ENCODE results near the gene PRKAR1A.

PRKAR1A gene

GRCh38 chr17:68567581-68567980 is 55.4 kb downstream of the PRKAR1A start:
- Histone ChIP-seq H3K9me3 (ENCODE audit: control insufficient read depth, insufficient read depth, low read depth, low read length) (no peaks in the 10 kb centered on the region), H3K27ac (ENCODE audit: low read depth, low read length) (no peak overlapping the region), H3K36me3 (ENCODE audit: control insufficient read depth, insufficient read depth, low read length) (no peaks in the 10 kb centered on the region; the same call in 1 of the 2 replicates), H3K9ac (ENCODE audit: low read length) (no peak overlapping the region), H3K27me3 (ENCODE audit: control insufficient read depth, insufficient read depth, low read length) (no peaks in the 10 kb centered on the region), H3K4me1 (ENCODE audit: control insufficient read depth, insufficient read depth, low read length) (no peaks in the 10 kb centered on the region), H3K4me3 (ENCODE audit: low read depth, low read length) (no peak overlapping the region)

GRCh38 chr17:68568581-68568980 is 56.4 kb downstream of the PRKAR1A start:
- no peak overlapping the region for H3K9ac ChIP-seq (ENCODE audit: low read length)
- no peaks in the 10 kb centered on the region for H3K9me3 ChIP-seq (ENCODE audit: control insufficient read depth, insufficient read depth, low read depth, low read length)
- H3K36me3 ChIP-seq (ENCODE audit: control insufficient read depth, insufficient read depth, low read length): no peaks in the 10 kb centered on the region; the same call in 1 of the 2 replicates
- H3K27ac ChIP-seq (ENCODE audit: low read depth, low read length): no peak overlapping the region
- H3K27me3 ChIP-seq (ENCODE audit: control insufficient read depth, insufficient read depth, low read length): no peaks in the 10 kb centered on the region
- no peak overlapping the region for H3K4me3 ChIP-seq (ENCODE audit: low read depth, low read length)
- no peaks in the 10 kb centered on the region for H3K4me1 ChIP-seq (ENCODE audit: control insufficient read depth, insufficient read depth, low read length)

- Histone ChIP-seq H3K27ac (ENCODE audit: low read depth, low read length) (no peak overlapping the region), H3K4me1 (ENCODE audit: control insufficient read depth, insufficient read depth, low read length) (no peaks in the 10 kb centered on the region), H3K27me3 (ENCODE audit: control insufficient read depth, insufficient read depth, low read length) (no peaks in the 10 kb centered on the region), H3K36me3 (ENCODE audit: control insufficient read depth, insufficient read depth, low read length) (peaks cover 1% of the 10 kb centered on the region; the same call in 1 of the 2 replicates), H3K9me3 (ENCODE audit: control insufficient read depth, insufficient read depth, low read depth, low read length) (no peaks in the 10 kb centered on the region), H3K4me3 (ENCODE audit: low read depth, low read length) (no peak overlapping the region), H3K9ac (ENCODE audit: low read length) (no peak overlapping the region)
These were observed 57.1 kb downstream of the PRKAR1A start for GRCh38 chr17:68569346-68569745.

GRCh38 chr17:68570526-68570925 is 58.3 kb downstream of the PRKAR1A start:
- Histone ChIP-seq H3K9ac (ENCODE audit: low read length) (no peak overlapping the region), H3K4me1 (ENCODE audit: control insufficient read depth, insufficient read depth, low read length) (no peaks in the 10 kb centered on the region), H3K27me3 (ENCODE audit: control insufficient read depth, insufficient read depth, low read length) (no peaks in the 10 kb centered on the region), H3K27ac (ENCODE audit: low read depth, low read length) (no peak overlapping the region), H3K4me3 (ENCODE audit: low read depth, low read length) (no peak overlapping the region), H3K36me3 (ENCODE audit: control insufficient read depth, insufficient read depth, low read length) (peaks cover 6% of the 10 kb centered on the region; the same call in 1 of the 2 replicates), H3K9me3 (ENCODE audit: control insufficient read depth, insufficient read depth, low read depth, low read length) (no peaks in the 10 kb centered on the region)

- Histone ChIP-seq H3K4me1 (ENCODE audit: control insufficient read depth, insufficient read depth, low read length) (no peaks in the 10 kb centered on the region), H3K27me3 (ENCODE audit: control insufficient read depth, insufficient read depth, low read length) (no peaks in the 10 kb centered on the region), H3K4me3 (ENCODE audit: low read depth, low read length) (no peak overlapping the region), H3K9ac (ENCODE audit: low read length) (no peak overlapping the region), H3K36me3 (ENCODE audit: control insufficient read depth, insufficient read depth, low read length) (peaks cover 8% of the 10 kb centered on the region; the same call in 1 of the 2 replicates), H3K9me3 (ENCODE audit: control insufficient read depth, insufficient read depth, low read depth, low read length) (no peaks in the 10 kb centered on the region), H3K27ac (ENCODE audit: low read depth, low read length) (no peak overlapping the region)
These were observed 60.1 kb downstream of the PRKAR1A start for GRCh38 chr17:68572138-68572842.

GRCh38 chr17:68573338-68573737 is 61.1 kb downstream of the PRKAR1A start:
- no peaks in the 10 kb centered on the region for H3K9me3 ChIP-seq (ENCODE audit: control insufficient read depth, insufficient read depth, low read depth, low read length)
- no peak overlapping the region for H3K4me3 ChIP-seq (ENCODE audit: low read depth, low read length)
- H3K36me3 ChIP-seq (ENCODE audit: control insufficient read depth, insufficient read depth, low read length): peaks cover 8% of the 10 kb centered on the region; the same call in 1 of the 2 replicates
- no peaks in the 10 kb centered on the region for H3K4me1 ChIP-seq (ENCODE audit: control insufficient read depth, insufficient read depth, low read length)
- no peak overlapping the region for H3K9ac ChIP-seq (ENCODE audit: low read length)
- no peaks in the 10 kb centered on the region for H3K27me3 ChIP-seq (ENCODE audit: control insufficient read depth, insufficient read depth, low read length)
- H3K27ac ChIP-seq (ENCODE audit: low read depth, low read length): no peak overlapping the region

GRCh38 chr17:68576137-68576536 is 63.9 kb downstream of the PRKAR1A start:
- H3K4me1 ChIP-seq (ENCODE audit: control insufficient read depth, insufficient read depth, low read length): no peaks in the 10 kb centered on the region
- H3K9ac ChIP-seq (ENCODE audit: low read length): no peak overlapping the region
- no peak overlapping the region for H3K4me3 ChIP-seq (ENCODE audit: low read depth, low read length)
- no peaks in the 10 kb centered on the region for H3K27me3 ChIP-seq (ENCODE audit: control insufficient read depth, insufficient read depth, low read length)
- H3K36me3 ChIP-seq (ENCODE audit: control insufficient read depth, insufficient read depth, low read length): peaks cover 11% of the 10 kb centered on the region; the same call in 1 of the 2 replicates
- no peak overlapping the region for H3K27ac ChIP-seq (ENCODE audit: low read depth, low read length)
- H3K9me3 ChIP-seq (ENCODE audit: control insufficient read depth, insufficient read depth, low read depth, low read length): no peaks in the 10 kb centered on the region

GRCh38 chr17:68576811-68577496 is 64.7 kb downstream of the PRKAR1A start:
- Histone ChIP-seq H3K27ac (ENCODE audit: low read depth, low read length) (no peak overlapping the region), H3K9ac (ENCODE audit: low read length) (no peak overlapping the region), H3K4me1 (ENCODE audit: control insufficient read depth, insufficient read depth, low read length) (no peaks in the 10 kb centered on the region), H3K4me3 (ENCODE audit: low read depth, low read length) (no peak overlapping the region), H3K9me3 (ENCODE audit: control insufficient read depth, insufficient read depth, low read depth, low read length) (no peaks in the 10 kb centered on the region), H3K36me3 (ENCODE audit: control insufficient read depth, insufficient read depth, low read length) (peaks cover 14% of the 10 kb centered on the region; the same call in 1 of the 2 replicates), H3K27me3 (ENCODE audit: control insufficient read depth, insufficient read depth, low read length) (no peaks in the 10 kb centered on the region)

- no peaks in the 10 kb centered on the region for H3K9me3 ChIP-seq (ENCODE audit: control insufficient read depth, insufficient read depth, low read depth, low read length)
- no peaks in the 10 kb centered on the region for H3K4me1 ChIP-seq (ENCODE audit: control insufficient read depth, insufficient read depth, low read length)
- H3K27me3 ChIP-seq (ENCODE audit: control insufficient read depth, insufficient read depth, low read length): no peaks in the 10 kb centered on the region
- H3K27ac ChIP-seq (ENCODE audit: low read depth, low read length): no peak overlapping the region
- H3K36me3 ChIP-seq (ENCODE audit: control insufficient read depth, insufficient read depth, low read length): peaks cover 18% of the 10 kb centered on the region; the same call in 1 of the 2 replicates
- no peak overlapping the region for H3K4me3 ChIP-seq (ENCODE audit: low read depth, low read length)
- H3K9ac ChIP-seq (ENCODE audit: low read length): no peak overlapping the region
These were observed 65.2 kb downstream of the PRKAR1A start for GRCh38 chr17:68577497-68577821.

GRCh38 chr17:68578236-68578635 is 66.0 kb downstream of the PRKAR1A start:
- Histone ChIP-seq H3K9ac (ENCODE audit: low read length) (no peak overlapping the region), H3K36me3 (ENCODE audit: control insufficient read depth, insufficient read depth, low read length) (peaks cover 21% of the 10 kb centered on the region; the same call in 1 of the 2 replicates), H3K4me3 (ENCODE audit: low read depth, low read length) (no peak overlapping the region), H3K4me1 (ENCODE audit: control insufficient read depth, insufficient read depth, low read length) (no peaks in the 10 kb centered on the region), H3K27ac (ENCODE audit: low read depth, low read length) (no peak overlapping the region), H3K27me3 (ENCODE audit: control insufficient read depth, insufficient read depth, low read length) (no peaks in the 10 kb centered on the region), H3K9me3 (ENCODE audit: control insufficient read depth, insufficient read depth, low read depth, low read length) (no peaks in the 10 kb centered on the region)

- Histone ChIP-seq H3K4me3 (ENCODE audit: low read depth, low read length) (no peak overlapping the region), H3K36me3 (ENCODE audit: control insufficient read depth, insufficient read depth, low read length) (peaks cover 28% of the 10 kb centered on the region; the same call in 1 of the 2 replicates), H3K9me3 (ENCODE audit: control insufficient read depth, insufficient read depth, low read depth, low read length) (no peaks in the 10 kb centered on the region), H3K27me3 (ENCODE audit: control insufficient read depth, insufficient read depth, low read length) (no peaks in the 10 kb centered on the region), H3K4me1 (ENCODE audit: control insufficient read depth, insufficient read depth, low read length) (no peaks in the 10 kb centered on the region), H3K27ac (ENCODE audit: low read depth, low read length) (no peak overlapping the region), H3K9ac (ENCODE audit: low read length) (no peak overlapping the region)
These were observed 67.1 kb downstream of the PRKAR1A start for GRCh38 chr17:68579194-68579927.

Measured in HUES6 (cell line).